A549 (cell line): ENCODE data around the gene EAF1. TPM values are rescaled to one million over a fixed set of nuclear protein-coding genes. Genes with fewer than 3 reads are reported as not detected.
"Not testable (repeated sequence)": the region's sequence is repeated elsewhere in the genome, so short reads cannot be mapped to it uniquely, and the experiment has no call there.

Experiments
- ATAC-seq, 2 experiments: fragments of 200-7000 bp in 1 of 2; fragments of >200 bp in 1 of 2; cut with Nextera tagmentation in 1 of 2; cut with Tn5 transposase in 1 of 2; 3 replicates each; pipeline versions ENCODE4 v1.8.0 to v1.9.1; 2018 to 2020; ENCODE audit warnings: mild to moderate bottlenecking in 1 of 2, moderate library complexity in 1 of 2
- CTCF ChIA-PET: fragments of 300-600 bp; sonication (Branson Sonifier 250); formaldehyde crosslinking; extraction: SDS; loops from one replicate; lab custom pipeline; 2021; ENCODE audit warnings: antibody characterized with exemption, inconsistent platforms; lab: Yijun Ruan, JAX
- POLR2A ChIA-PET: fragments of 350-600 bp; formaldehyde crosslinking; extraction: SDS; loops from one replicate; lab custom pipeline; 2021; ENCODE audit warnings: antibody characterized with exemption, inconsistent platforms; lab: Yijun Ruan, JAX
- DNase-seq, 2 experiments: peaks; one replicate each; pipeline versions ENCODE4 v3.0.0 to v3.0.0-alpha.2; 2011 to 2016; ENCODE audit warnings: low read depth in 1 of 2, low spot score in 1 of 2
- FAIRE-seq: peaks from 2 replicates; lab custom pipeline; 2011; peaks lifted over from hg19 to GRCh38; lab: Jason Lieb, UNC
- H3K27ac ChIP-seq, 2 experiments: fragments of >200 bp; sonication (Bioruptor Twin); formaldehyde crosslinking; 3 replicates each; pipeline ENCODE4 v1.5.1; 2016 to 2017
- H3K4me1 ChIP-seq: fragments of >200 bp; sonication (Bioruptor Twin); formaldehyde crosslinking; 3 replicates; pipeline ENCODE4 v1.6.1; 2016
- H3K4me2 ChIP-seq: fragments of >200 bp; sonication (Bioruptor Twin); formaldehyde crosslinking; 3 replicates; pipeline ENCODE4 v1.6.1; 2016
- H3K4me3 ChIP-seq: fragments of >200 bp; sonication (Bioruptor Twin); formaldehyde crosslinking; 3 replicates; pipeline ENCODE4 v1.5.1; 2016
- H3K9me3 ChIP-seq: fragments of >200 bp; sonication (Bioruptor Twin); formaldehyde crosslinking; 3 replicates; pipeline ENCODE4 v1.6.1; 2016
- ATOH8 ChIP-seq: fragments of 250-450 bp; sonication (Bioruptor Pico); IDR thresholded peaks from 2 replicates; pipeline ENCODE4 v1.5.0; 2020; ENCODE audit warnings: low read depth, mild to moderate bottlenecking, moderate library complexity
- CBX2 ChIP-seq: fragments of 200-600 bp; sonication (generic); IDR thresholded peaks from 2 replicates; pipeline ENCODE4 v1.6.1; 2016; ENCODE audit warnings: low read depth, mild to moderate bottlenecking, borderline replicate concordance
- CEBPB ChIP-seq, 2 experiments: fragments of >200 bp in 1 of 2; sonication (Bioruptor Twin) in 1 of 2; formaldehyde crosslinking in 1 of 2; IDR thresholded peaks; 2 replicates each; pipeline ENCODE4 v1.6.1; 2012 to 2016
- CHD4 ChIP-seq: fragments of 200-600 bp; sonication (generic); IDR thresholded peaks from 2 replicates; pipeline ENCODE4 v1.6.1; 2016; ENCODE audit warnings: antibody characterized with exemption, mild to moderate bottlenecking, borderline replicate concordance
- EHMT2 ChIP-seq: fragments of 200-600 bp; sonication (generic); IDR thresholded peaks from 2 replicates; pipeline ENCODE4 v1.6.1; 2016; ENCODE audit warnings: antibody characterized with exemption, low read depth, mild to moderate bottlenecking, moderate library complexity
- ELK1 ChIP-seq: fragments of 150-350 bp; IDR thresholded peaks from 2 replicates; pipeline ENCODE4 v1.6.1; 2014; ENCODE audit warnings: low read depth, mild to moderate bottlenecking, low read length
- ESRRA ChIP-seq: fragments of 150-350 bp; IDR thresholded peaks from 2 replicates; pipeline ENCODE4 v1.6.1; 2014; ENCODE audit warnings: mild to moderate bottlenecking, low read length, borderline replicate concordance
- FOSL2 ChIP-seq, 2 experiments: fragments of 450-650 bp in 1 of 2; fragments of >200 bp in 1 of 2; sonication (Bioruptor Twin) in 1 of 2; formaldehyde crosslinking; IDR thresholded peaks; 2 replicates each; pipeline versions ENCODE4 v1.5.0 to v1.6.1; 2016 to 2020; ENCODE audit warnings: mild to moderate bottlenecking in 1 of 2, moderate library complexity in 1 of 2
- GATA3 ChIP-seq: IDR thresholded peaks from 2 replicates; pipeline ENCODE4 v1.6.1; 2012; ENCODE audit warnings: borderline replicate concordance
- HDAC2 ChIP-seq: fragments of 200-600 bp; sonication (generic); IDR thresholded peaks from 2 replicates; pipeline ENCODE4 v1.6.1; 2016
- KDM1A ChIP-seq: fragments of 200-600 bp; sonication (generic); IDR thresholded peaks from 2 replicates; pipeline ENCODE4 v1.6.1; 2016; ENCODE audit warnings: low read depth, mild to moderate bottlenecking
- KDM5A ChIP-seq: fragments of 200-600 bp; sonication (generic); IDR thresholded peaks from 2 replicates; pipeline ENCODE4 v1.6.1; 2016; ENCODE audit warnings: antibody characterized with exemption, mild to moderate bottlenecking
- MAFK ChIP-seq: fragments of 450-650 bp; IDR thresholded peaks from 2 replicates; pipeline ENCODE4 v1.6.1; 2014; ENCODE audit not compliant: partially characterized antibody
- MAZ ChIP-seq: fragments of 150-350 bp; IDR thresholded peaks from 2 replicates; pipeline ENCODE4 v1.6.1; 2014; ENCODE audit warnings: antibody characterized with exemption, low read depth, low read length, borderline replicate concordance
- MYC ChIP-seq: IDR thresholded peaks from 2 replicates; pipeline ENCODE4 v1.6.1; 2012; ENCODE audit warnings: mild to moderate bottlenecking, inconsistent platforms, low read length, improper control_type of control experiment, borderline replicate concordance
- NR3C1 ChIP-seq: fragments of >200 bp; sonication (Bioruptor Twin); formaldehyde crosslinking; IDR thresholded peaks from 3 replicates; pipeline ENCODE4 v1.6.1; 2017
- POLR2A ChIP-seq: IDR thresholded peaks from 2 replicates; pipeline ENCODE4 v1.6.1; 2012; ENCODE audit warnings: mild to moderate bottlenecking, low read length
- POLR2AphosphoS2 ChIP-seq: conservative IDR thresholded peaks from 2 replicates; pipeline ENCODE4 v1.6.1; 2012; ENCODE audit warnings: low read length, improper control_type of control experiment, inconsistent platforms
- ZC3H11A ChIP-seq: fragments of 450-650 bp; IDR thresholded peaks from 2 replicates; pipeline ENCODE4 v1.6.1; 2014; ENCODE audit warnings: antibody characterized with exemption, mild to moderate bottlenecking
- ZSCAN20 ChIP-seq: fragments of 250-450 bp; sonication (Bioruptor Pico); IDR thresholded peaks from 2 replicates; pipeline ENCODE4 v1.8.0; 2022; ENCODE audit warnings: mild to moderate bottlenecking, moderate library complexity
- WGBS: methylation state at CpG from one replicate; pipeline ENCODE4 v1.1.6; 2017; ENCODE audit errors: missing lambda C conversion rate; 5-methylcytosine and 5-hydroxymethylcytosine counted together
- polyA plus RNA-seq, 4 experiments: library from polyadenylated mRNA; depleted of rRNA in 3 of 4; stranded (reverse); fragments of >200 nt; fragmentation: RNase III in 1 of 4; extraction: RNeasy Plus Mini Kit Qiagen cat#74134 plus additional on column Dnase treatment in 1 of 4; gene quantifications; 2 replicates in 3 of 4; 3 replicates in 1 of 4; pipeline ENCODE4 v1.2.3, GENCODE V29; 2011 to 2017
- TF ChIP-seq, protein P1 (sequence below): fragments of 200-600 bp; sonication (generic); IDR thresholded peaks from 2 replicates; pipeline ENCODE4 v1.6.1; 2016; ENCODE audit warnings: antibody characterized with exemption, mild to moderate bottlenecking, moderate library complexity
- TF ChIP-seq, protein P2 (sequence below): fragments of >200 bp; sonication (Bioruptor Twin); formaldehyde crosslinking; IDR thresholded peaks from 2 replicates; pipeline ENCODE4 v1.6.1; 2016

Gene EAF1
- polyA plus RNA-seq, 2 of the 4 experiments (the other 2 are of a cell fraction): 13.9 to 20.7 TPM

- TF ChIP-seq, protein P1, sequence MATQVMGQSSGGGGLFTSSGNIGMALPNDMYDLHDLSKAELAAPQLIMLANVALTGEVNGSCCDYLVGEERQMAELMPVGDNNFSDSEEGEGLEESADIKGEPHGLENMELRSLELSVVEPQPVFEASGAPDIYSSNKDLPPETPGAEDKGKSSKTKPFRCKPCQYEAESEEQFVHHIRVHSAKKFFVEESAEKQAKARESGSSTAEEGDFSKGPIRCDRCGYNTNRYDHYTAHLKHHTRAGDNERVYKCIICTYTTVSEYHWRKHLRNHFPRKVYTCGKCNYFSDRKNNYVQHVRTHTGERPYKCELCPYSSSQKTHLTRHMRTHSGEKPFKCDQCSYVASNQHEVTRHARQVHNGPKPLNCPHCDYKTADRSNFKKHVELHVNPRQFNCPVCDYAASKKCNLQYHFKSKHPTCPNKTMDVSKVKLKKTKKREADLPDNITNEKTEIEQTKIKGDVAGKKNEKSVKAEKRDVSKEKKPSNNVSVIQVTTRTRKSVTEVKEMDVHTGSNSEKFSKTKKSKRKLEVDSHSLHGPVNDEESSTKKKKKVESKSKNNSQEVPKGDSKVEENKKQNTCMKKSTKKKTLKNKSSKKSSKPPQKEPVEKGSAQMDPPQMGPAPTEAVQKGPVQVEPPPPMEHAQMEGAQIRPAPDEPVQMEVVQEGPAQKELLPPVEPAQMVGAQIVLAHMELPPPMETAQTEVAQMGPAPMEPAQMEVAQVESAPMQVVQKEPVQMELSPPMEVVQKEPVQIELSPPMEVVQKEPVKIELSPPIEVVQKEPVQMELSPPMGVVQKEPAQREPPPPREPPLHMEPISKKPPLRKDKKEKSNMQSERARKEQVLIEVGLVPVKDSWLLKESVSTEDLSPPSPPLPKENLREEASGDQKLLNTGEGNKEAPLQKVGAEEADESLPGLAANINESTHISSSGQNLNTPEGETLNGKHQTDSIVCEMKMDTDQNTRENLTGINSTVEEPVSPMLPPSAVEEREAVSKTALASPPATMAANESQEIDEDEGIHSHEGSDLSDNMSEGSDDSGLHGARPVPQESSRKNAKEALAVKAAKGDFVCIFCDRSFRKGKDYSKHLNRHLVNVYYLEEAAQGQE: no peak
- TF ChIP-seq ZC3H11A (no peak), ZSCAN20 (CRISPR knock-in tag) (no peak), KDM5A (no peak), POLR2AphosphoS2 (no peak), ELK1 (no peak), ESRRA (no peak), POLR2A (no peak), MAFK (no peak), HDAC2 (no peak), GATA3 (no peak), CBX2 (no peak), EHMT2 (no peak)
- TF ChIP-seq, protein P2, sequence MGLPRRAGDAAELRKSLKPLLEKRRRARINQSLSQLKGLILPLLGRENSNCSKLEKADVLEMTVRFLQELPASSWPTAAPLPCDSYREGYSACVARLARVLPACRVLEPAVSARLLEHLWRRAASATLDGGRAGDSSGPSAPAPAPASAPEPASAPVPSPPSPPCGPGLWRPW: no peak
- DNase-seq (no peak), ATAC-seq (no peak), FAIRE-seq (no peak)
- Histone ChIP-seq H3K9me3 (peaks cover 11% of the 10 kb centered on the region; the same call in 1 of the 3 replicates), H3K27ac (no peak overlapping the region), H3K4me3 (no peak overlapping the region), H3K4me2 (no peak overlapping the region), H3K4me1 (no peaks in the 10 kb centered on the region)
- POLR2A ChIA-PET: no interaction called here
- 43% methylated on average over 1 of the region's 1 CpG for WGBS
- CTCF ChIA-PET: interaction anchor here (0.6 to 2.9 kb wide), 5 partner anchors 9 to 119 kb away, joined by 3 to 20 read pairs (median 3); no protein-coding TSS in a partner anchor
Observed at GRCh38 chr3:15385901-15386653, 41.3 kb upstream of the EAF1 start.

DNA sequence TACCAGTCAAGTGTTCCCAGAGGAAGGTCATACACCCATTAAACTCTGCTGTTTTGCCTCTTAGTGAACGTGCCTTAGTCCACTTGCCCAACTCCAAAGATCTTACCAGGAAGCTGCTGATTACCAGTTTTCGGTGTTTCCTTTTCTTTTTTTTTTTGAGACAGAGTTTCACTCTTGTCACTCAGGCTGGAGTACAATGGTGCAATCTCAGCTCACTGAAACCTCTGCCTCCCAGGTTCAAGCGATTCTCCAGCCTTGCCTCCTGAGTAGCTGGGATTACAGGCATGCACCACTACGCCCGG, 40.8 kb upstream of the EAF1 start:
- CTCF ChIA-PET: interaction anchor here (1.1 to 2.9 kb wide), 3 partner anchors 18 to 119 kb away, joined by 3 to 20 read pairs (median 12); no protein-coding TSS in a partner anchor
- POLR2A ChIA-PET, H3K27ac ChIP-seq, FAIRE-seq, ATAC-seq, H3K4me2 ChIP-seq, H3K4me1 ChIP-seq, DNase-seq, H3K4me3 ChIP-seq: not testable (repeated sequence)
- WGBS: 86% methylated on average over 5 of the region's 5 CpGs
- H3K9me3 ChIP-seq: peaks cover 11% of the 10 kb centered on the region; the same call in 1 of the 3 replicates

DNA sequence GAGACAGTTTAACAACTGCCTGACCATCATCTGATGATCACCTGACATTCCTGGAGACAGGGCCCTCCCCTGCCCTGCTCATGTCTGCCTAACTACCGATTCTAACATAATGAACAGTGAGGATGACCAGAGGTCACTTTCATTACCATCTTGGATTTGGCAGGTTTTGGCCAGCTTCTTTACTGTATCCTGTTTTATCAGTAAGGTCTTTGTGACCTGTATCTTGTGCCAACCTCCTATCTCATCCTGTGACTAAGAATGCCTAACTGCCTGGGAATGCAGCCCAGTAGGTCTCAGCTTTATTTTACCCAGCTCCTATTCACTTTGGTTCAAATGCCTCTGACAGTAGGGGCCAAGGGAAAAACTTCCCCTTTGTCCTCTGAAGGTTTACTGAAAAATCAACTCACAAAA, 40.2 kb upstream of the EAF1 start:
- TF ChIP-seq CHD4 (no peak), ESRRA (no peak), FOSL2 (IDR thresholded peaks at IDR 0.05) (no peak), FOSL2 (CRISPR knock-in tag; IDR thresholded peaks at IDR 0.05) (no peak), CEBPB (IDR thresholded peaks at IDR 0.05) (no peak), MAZ (no peak), CBX2 (no peak), ATOH8 (CRISPR knock-in tag) (no peak), MYC (no peak), MAFK (no peak), NR3C1 (no peak), KDM1A (no peak)
- TF ChIP-seq, protein P2: no peak
- Histone ChIP-seq H3K27ac (no peak overlapping the region), H3K4me3 (no peak overlapping the region), H3K4me2 (no peak overlapping the region), H3K9me3 (peaks cover 11% of the 10 kb centered on the region; the same call in 1 of the 3 replicates), H3K4me1 (no peaks in the 10 kb centered on the region)
- ChIA-PET POLR2A (no interaction called here), CTCF (interaction anchor here (0.6 to 2.9 kb wide), 6 partner anchors 8 to 239 kb away, joined by 3 to 20 read pairs (median 8); no protein-coding TSS in a partner anchor)
- 13% methylated on average over 1 of the region's 1 CpG for WGBS
- FAIRE-seq (no peak), DNase-seq (no peak), ATAC-seq (peak in 1 of 2 experiments; percentile 22; a peak in 1 of 6 replicates)
